HCT116 (cell line): ENCODE data around the gene BLNK.

Experiments used
- CEBPB ChIP-seq: IDR thresholded peaks from 2 replicates; pipeline ENCODE4 v1.6.1; 2012; ENCODE audit warnings: low read depth
- CTCF ChIP-seq, 3 experiments: fragments of 200-600 bp in 1 of 3; sonication (generic) in 1 of 3; IDR thresholded peaks in 2 of 3; conservative IDR thresholded peaks in 1 of 3; 2 replicates each; pipeline ENCODE4 v1.5.1; 2012 to 2017; ENCODE audit warnings: low read depth in 2 of 3, low read length in 2 of 3, antibody characterized with exemption in 1 of 3, borderline replicate concordance in 1 of 3, control low read depth in 1 of 3, mild to moderate bottlenecking in 1 of 3, mixed read lengths in 1 of 3, mixed run types in 1 of 3, moderate library complexity in 1 of 3; ENCODE audit not compliant: insufficient read depth in 1 of 3
- ELF1 ChIP-seq: IDR thresholded peaks from 2 replicates; pipeline ENCODE4 v1.6.1; 2012; ENCODE audit warnings: low read depth, borderline replicate concordance
- EZH2 ChIP-seq: fragments of 200-600 bp; sonication (generic); IDR thresholded peaks from 2 replicates; pipeline ENCODE4 v1.6.1; 2017; ENCODE audit warnings: antibody characterized with exemption, mixed run types
- MAX ChIP-seq: IDR thresholded peaks from 2 replicates; pipeline ENCODE4 v1.6.1; 2012

GRCh38 chr10:96298362-96298761 lies 27.0 kb upstream of the BLNK start:
- no peak for TF ChIP-seq EZH2
- TF ChIP-seq CEBPB: no peak
- no peak for TF ChIP-seq ELF1
- no peak for TF ChIP-seq MAX
- no peak for TF ChIP-seq CTCF (IDR thresholded peaks at IDR 0.05 in 2 of 3, conservative IDR thresholded peaks at IDR 0.05 in 1 of 3; ENCODE audit: borderline replicate concordance in 1 of 3, insufficient read depth in 1 of 3, low read depth in 2 of 3, low read length in 2 of 3)
